Measurements from ENCODE around the gene ANKRD9. TPM values are rescaled to one million over a fixed set of nuclear protein-coding genes. Genes with fewer than 3 reads are reported as not detected.
A peak's percentile ranks its signal among the peaks of the same experiment; 100 is the strongest.

Gene ANKRD9
- total and polyA plus RNA-seq, 9 of the 15 experiments (the other 6 are each of a cell fraction or from before 2014, with no cell fraction given) = 0.04 to 32.9 (median 5.3) TPM

DNA sequence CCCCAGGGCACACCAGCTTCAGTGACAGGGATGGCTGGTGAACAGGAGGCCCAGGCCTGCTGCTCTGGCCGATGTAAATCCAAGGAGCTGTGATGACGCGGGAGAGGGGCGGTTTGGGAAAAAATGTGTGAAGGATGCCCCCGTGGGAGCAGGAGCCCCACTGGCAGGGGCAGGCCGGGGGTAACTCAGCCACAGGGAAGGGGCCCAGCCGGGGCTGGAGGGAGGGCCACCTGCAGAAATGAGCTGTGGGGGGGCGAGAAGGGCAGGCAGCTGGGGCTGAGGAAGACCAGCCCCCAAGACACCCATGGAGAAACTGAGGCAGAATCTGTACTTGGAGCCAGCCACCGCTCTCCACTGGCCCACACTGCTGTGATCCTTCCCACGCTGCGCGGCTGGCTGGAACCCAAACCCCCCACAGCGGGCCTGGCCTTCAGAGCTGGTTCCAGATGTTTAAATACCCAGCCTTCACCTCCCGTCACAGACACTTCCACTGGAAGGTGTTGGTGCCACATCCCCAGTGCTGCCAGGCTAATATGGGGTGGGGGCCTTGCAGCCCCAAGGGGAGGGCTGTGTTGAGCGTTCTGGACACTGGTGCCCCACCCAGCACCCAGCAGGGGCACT lies 28.5 kb upstream of the ANKRD9 start:
- H3K9me1 ChIP-seq (ENCODE audit: control insufficient read depth, insufficient read depth, low read length) = no peaks in the 10 kb centered on the region
- no peak for ATAC-seq
- H3K9ac ChIP-seq (ENCODE audit: insufficient read depth in 1 of 2, low read depth in 2 of 2, low read length in 2 of 2) = peak overlapping the region in 1 of 2 experiments; percentile 76; a peak in 2 of 4 replicates
- no peaks in the 10 kb centered on the region for H3K27me3 ChIP-seq (ENCODE audit: control insufficient read depth in 2 of 2, insufficient read depth in 2 of 2, low read length in 2 of 2)
- BruUV-seq (replicated peaks) = no TSS peak
- CTCF ChIA-PET (ENCODE audit: low intra/inter-chr PET ratio) = no interaction called here
- peaks cover 28 to 45% of the 10 kb centered on the region in 2 experiments for H3K4me1 ChIP-seq (replicated peaks in 1 of 2; ENCODE audit: control insufficient read depth in 2 of 2, insufficient read depth in 2 of 2, low read length in 2 of 2)
- in situ Hi-C loops (cut with MboI) (loop anchor here (5.0 kb wide), 1 partner anchor 49 kb away; no protein-coding TSS in a partner anchor), intact Hi-C loops (cut with micrococcal nuclease) (no loop called here)
- H3K9me3 ChIP-seq (replicated peaks; ENCODE audit: control insufficient read depth, insufficient read depth, low read depth, low read length) = no peaks in the 10 kb centered on the region
- H3K36me3 ChIP-seq (ENCODE audit: control insufficient read depth, insufficient read depth, low read length) = no peaks in the 10 kb centered on the region
- TF ChIP-seq SMARCA5 (IDR thresholded peaks at IDR 0.05) (0 out of 2 replicates have a peak, but pooled peaks have one; percentile 6), EHMT2 (IDR thresholded peaks at IDR 0.05) (no peak)
- H4K20me1 ChIP-seq (replicated peaks; ENCODE audit: control insufficient read depth, insufficient read depth, low read length) = no peaks in the 10 kb centered on the region
- no peak overlapping the region for H3K4me2 ChIP-seq (ENCODE audit: insufficient read depth, low read length)
- FAIRE-seq = no peak
- no peak overlapping the region for H2AFZ ChIP-seq (ENCODE audit: low read depth, low read length)
- peak overlapping the region; percentile 75; the same call in 1 of the 3 replicates for H3K27ac ChIP-seq (ENCODE audit: extremely low read depth, low read depth, low read length)
- 80% methylated on average over 9 of the region's 15 CpGs for WGBS (ENCODE audit: insufficient coverage, low coverage, missing lambda C conversion rate)
- H3K79me2 ChIP-seq (ENCODE audit: control insufficient read depth, insufficient read depth, low read length) = no peaks in the 10 kb centered on the region
- no peak overlapping the region for H3K4me3 ChIP-seq
- POLR2A ChIA-PET = interaction anchor here (0.5 to 0.7 kb wide), 2 partner anchors 105 to 150 kb away, joined by 3 to 5 read pairs; no protein-coding TSS in a partner anchor
- DNase-seq (ENCODE audit: extremely low read depth in 1 of 4, low spot score in 3 of 4) = no peak

- FAIRE-seq = no peak
- Histone ChIP-seq H3K36me3 (ENCODE audit: control insufficient read depth, insufficient read depth, low read length) (no peaks in the 10 kb centered on the region), H4K20me1 (replicated peaks; ENCODE audit: control insufficient read depth, insufficient read depth, low read length) (no peaks in the 10 kb centered on the region), H2AFZ (ENCODE audit: low read depth, low read length) (peak overlapping the region; percentile 64; the same call in 1 of the 2 replicates), H3K27ac (ENCODE audit: extremely low read depth, low read depth, low read length) (peak overlapping the region; percentile 65; the same call in 2 of the 3 replicates), H3K9me3 (replicated peaks; ENCODE audit: control insufficient read depth, insufficient read depth, low read depth, low read length) (no peaks in the 10 kb centered on the region), H3K9me1 (ENCODE audit: control insufficient read depth, insufficient read depth, low read length) (no peaks in the 10 kb centered on the region), H3K4me2 (ENCODE audit: insufficient read depth, low read length) (no peak overlapping the region), H3K27me3 (ENCODE audit: control insufficient read depth in 2 of 2, insufficient read depth in 2 of 2, low read length in 2 of 2) (no peaks in the 10 kb centered on the region), H3K9ac (ENCODE audit: insufficient read depth in 1 of 2, low read depth in 2 of 2, low read length in 2 of 2) (peak overlapping the region in 1 of 2 experiments; percentile 34; a peak in 1 of 4 replicates), H3K4me3 (no peak overlapping the region), H3K4me1 (replicated peaks in 1 of 2; ENCODE audit: control insufficient read depth in 2 of 2, insufficient read depth in 2 of 2, low read length in 2 of 2) (peaks cover 14 to 15% of the 10 kb centered on the region in 2 experiments; a peak in 4 of 5 replicates), H3K79me2 (ENCODE audit: control insufficient read depth, insufficient read depth, low read length) (no peaks in the 10 kb centered on the region)
- in situ Hi-C loops (cut with MboI) (no loop called here), intact Hi-C loops (cut with micrococcal nuclease) (no loop called here)
- ChIA-PET POLR2A (no interaction called here), CTCF (ENCODE audit: low intra/inter-chr PET ratio) (no interaction called here)
- ATAC-seq = peak; percentile 14; the same call in 1 of the 3 replicates
- WGBS (ENCODE audit: insufficient coverage, low coverage, missing lambda C conversion rate) = 49% methylated on average over 3 of the region's 3 CpGs
- no TSS peak for BruUV-seq (replicated peaks)
- DNase-seq (ENCODE audit: extremely low read depth in 1 of 4, low spot score in 3 of 4) = peak in 1 of 4 experiments; percentile 22
- TF ChIP-seq RCOR1 (IDR thresholded peaks at IDR 0.05; ENCODE audit: borderline replicate concordance in 1 of 2, low read depth in 2 of 2, low read length in 2 of 2) (peak in 1 of 2 experiments; percentile 72; a peak in 2 of 4 replicates), RAD51 (IDR thresholded peaks at IDR 0.05; ENCODE audit: borderline replicate concordance, low read depth) (peak; percentile 38; the same call in 1 of the 2 replicates), MYNN (IDR thresholded peaks at IDR 0.05) (no peak), MYNN (CRISPR knock-in tag; IDR thresholded peaks at IDR 0.05) (no peak), ADNP (tag; IDR thresholded peaks at IDR 0.05) (peak; percentile 80), ZFP36 (IDR thresholded peaks at IDR 0.05; ENCODE audit: low read depth, low read length, partially characterized antibody) (peak; percentile 92), SMARCA5 (IDR thresholded peaks at IDR 0.05) (peak; percentile 85; the same call in 1 of the 2 replicates), PTBP1 (IDR thresholded peaks at IDR 0.05; ENCODE audit: low read depth, low read length) (peak; percentile 71; the same call in 1 of the 2 replicates), NKRF (IDR thresholded peaks at IDR 0.05; ENCODE audit: borderline replicate concordance) (no peak), USF2 (CRISPR knock-in tag; IDR thresholded peaks at IDR 0.05) (peak; percentile 50), PHF20 (IDR thresholded peaks at IDR 0.05; ENCODE audit: partially characterized antibody) (peak; percentile 42), DACH1 (IDR thresholded peaks at IDR 0.05; ENCODE audit: partially characterized antibody) (peak; percentile 6)
Observed at GRCh38 chr14:102532204-102532658, 22.7 kb upstream of the ANKRD9 start.
